GM23338 (cell line): ENCODE measurements around the gene DOCK4. TPM values are rescaled to one million over a fixed set of nuclear protein-coding genes. Genes with fewer than 3 reads are reported as not detected.

Source experiments
- ATAC-seq: fragments of 200-7000 bp; cut with Tn5 transposase; 3 replicates; pipeline ENCODE4 v1.9.1; 2020
- DNase-seq: peaks from one replicate; pipeline ENCODE4 v3.0.0-alpha.2; 2015; ENCODE audit warnings: low spot score
- H2AFZ ChIP-seq: fragments of 200-600 bp; sonication (generic); 2 replicates; pipeline ENCODE4 v1.8.0; 2016; ENCODE audit warnings: antibody characterized with exemption, mild to moderate bottlenecking, moderate library complexity
- H3F3A ChIP-seq: fragments of 200-600 bp; sonication (generic); replicated peaks from 2 replicates; pipeline ENCODE4 v1.8.0; 2017; ENCODE audit warnings: antibody characterized with exemption, mixed run types, low read depth
- H3K27ac ChIP-seq: fragments of 200-600 bp; sonication (generic); 2 replicates; pipeline ENCODE4 v1.6.1; 2016; ENCODE audit warnings: low read depth
- H3K27me3 ChIP-seq: fragments of 200-600 bp; sonication (generic); 2 replicates; pipeline ENCODE4 v1.8.0; 2016; ENCODE audit warnings: mild to moderate bottlenecking, mixed run types, moderate library complexity; ENCODE audit not compliant: insufficient read depth
- H3K36me3 ChIP-seq: fragments of 200-600 bp; sonication (generic); 2 replicates; pipeline ENCODE4 v1.8.0; 2016; ENCODE audit warnings: mild to moderate bottlenecking; ENCODE audit not compliant: insufficient read depth
- H3K4me1 ChIP-seq: fragments of 200-600 bp; sonication (generic); 2 replicates; pipeline ENCODE4 v1.8.0; 2016; ENCODE audit warnings: mild to moderate bottlenecking, moderate library complexity; ENCODE audit not compliant: insufficient read depth
- H3K4me2 ChIP-seq: fragments of 200-600 bp; sonication (generic); 2 replicates; pipeline ENCODE4 v1.7.1; 2017; ENCODE audit warnings: mixed run types
- H3K4me3 ChIP-seq: fragments of 200-600 bp; sonication (generic); 2 replicates; pipeline ENCODE4 v1.6.1; 2016; ENCODE audit warnings: mixed run types
- H3K79me2 ChIP-seq: fragments of 200-600 bp; sonication (generic); replicated peaks from 2 replicates; pipeline ENCODE4 v1.8.0; 2017; ENCODE audit warnings: mild to moderate bottlenecking; ENCODE audit not compliant: insufficient read depth
- H3K9me2 ChIP-seq: fragments of 200-600 bp; sonication (generic); 2 replicates; pipeline ENCODE4 v1.8.0; 2017; ENCODE audit not compliant: insufficient read depth
- H4K20me1 ChIP-seq: fragments of 200-600 bp; sonication (generic); replicated peaks from 2 replicates; pipeline ENCODE4 v1.8.0; 2017; ENCODE audit warnings: mild to moderate bottlenecking; ENCODE audit not compliant: insufficient read depth
- H3K27ac Mint-ChIP-seq: 2 replicates; pipeline ENCODE4 v1.8.0; 2020; ENCODE audit warnings: inconsistent platforms, mild to moderate bottlenecking, moderate library complexity, mixed read lengths
- H3K27me3 Mint-ChIP-seq: 3 replicates; pipeline ENCODE4 v1.8.0; 2022; ENCODE audit warnings: low read depth, mild to moderate bottlenecking, moderate library complexity, mixed read lengths, inconsistent platforms; ENCODE audit not compliant: insufficient read depth, poor library complexity
- H3K36me3 Mint-ChIP-seq: 3 replicates; pipeline ENCODE4 v1.8.0; 2021; ENCODE audit warnings: low read depth, mild to moderate bottlenecking, inconsistent platforms, moderate library complexity, mixed read lengths
- H3K4me1 Mint-ChIP-seq: 3 replicates; pipeline ENCODE4 v1.8.0; 2020; ENCODE audit warnings: mild to moderate bottlenecking, inconsistent platforms, mixed read lengths
- H3K4me3 Mint-ChIP-seq: 3 replicates; pipeline ENCODE4 v1.8.0; 2021; ENCODE audit warnings: moderate library complexity, mild to moderate bottlenecking, inconsistent platforms, mixed read lengths
- H3K9me3 Mint-ChIP-seq: 3 replicates; pipeline ENCODE4 v1.8.0; 2020; ENCODE audit warnings: moderate library complexity, mild to moderate bottlenecking, inconsistent platforms, mixed read lengths
- CTCF ChIP-seq, 2 experiments: fragments of 200-600 bp in 1 of 2; sonication (generic) in 1 of 2; conservative IDR thresholded peaks; 2 replicates each; pipeline versions ENCODE4 v1.5.1 to v1.6.1; 2016 to 2017; ENCODE audit warnings: antibody characterized with exemption in 2 of 2, low read depth in 2 of 2, mild to moderate bottlenecking in 2 of 2, moderate library complexity in 1 of 2
- ETS1 ChIP-seq: IDR thresholded peaks from 2 replicates; pipeline ENCODE4 v1.6.1; 2016; ENCODE audit warnings: antibody characterized with exemption
- EZH2 ChIP-seq: fragments of 200-600 bp; sonication (generic); IDR thresholded peaks from one replicate; pipeline ENCODE4 v1.8.0; 2017; ENCODE audit warnings: antibody characterized with exemption, mild to moderate bottlenecking, low read depth; ENCODE audit not compliant: unreplicated experiment
- EZH2phosphoT487 ChIP-seq: fragments of 200-600 bp; sonication (generic); IDR thresholded peaks from one replicate; pipeline ENCODE4 v1.8.1; 2018; ENCODE audit warnings: antibody characterized with exemption; ENCODE audit not compliant: unreplicated experiment
- JUNB ChIP-seq: IDR thresholded peaks from one replicate; pipeline ENCODE4 v1.6.1; 2016; ENCODE audit warnings: antibody characterized with exemption; ENCODE audit not compliant: unreplicated experiment
- NANOG ChIP-seq: IDR thresholded peaks from 2 replicates; pipeline ENCODE4 v1.6.1; 2016; ENCODE audit warnings: antibody characterized with exemption, borderline replicate concordance
- POLR2AphosphoS5 ChIP-seq: IDR thresholded peaks from 2 replicates; pipeline ENCODE4 v1.6.1; 2016; ENCODE audit warnings: antibody characterized with exemption, low read depth
- REST ChIP-seq: IDR thresholded peaks from one replicate; pipeline ENCODE4 v1.6.1; 2018; ENCODE audit warnings: antibody characterized with exemption; ENCODE audit not compliant: unreplicated experiment
- ZNF114 ChIP-seq: fragments of 250-450 bp; sonication (Bioruptor Pico); IDR thresholded peaks from 2 replicates; pipeline ENCODE4 v1.5.0; 2020; ENCODE audit warnings: mild to moderate bottlenecking, moderate library complexity
- ZNF331 ChIP-seq: fragments of 250-450 bp; sonication (Bioruptor Pico); IDR thresholded peaks from 2 replicates; pipeline ENCODE4 v1.5.0; 2020; ENCODE audit warnings: low read depth, mild to moderate bottlenecking, moderate library complexity
- polyA plus RNA-seq: library from polyadenylated mRNA; unstranded; fragments of >200 nt; fragmentation: Nextera tagmentation; extraction: Ambion mirVana; gene quantifications from 2 replicates; pipeline ENCODE4 v1.2.1, GENCODE V29; 2016
- total RNA-seq: library from RNA; depleted of rRNA; stranded (reverse); fragments of >200 nt; shearing (Covaris generic); gene quantifications from 2 replicates; pipeline ENCODE4 v1.2.3, GENCODE V29; 2014

The DOCK4 gene
- total and polyA plus RNA-seq, 2 experiments from 2014 or later, result 6.3 to 33.8 TPM

GRCh38 chr7:112138325-112138852 is 67.8 kb downstream of the DOCK4 start:
- Histone ChIP-seq H3K4me2 (no peak overlapping the region), H3F3A (no peaks in the 10 kb centered on the region), H2AFZ (no peak overlapping the region), H4K20me1 (no peaks in the 10 kb centered on the region), H3K9me2 (no peaks in the 10 kb centered on the region), H3K27ac (no peak overlapping the region), H3K4me1 (peaks cover 49% of the 10 kb centered on the region), H3K4me3 (no peak overlapping the region), H3K27me3 (no peaks in the 10 kb centered on the region), H3K36me3 (no peaks in the 10 kb centered on the region), H3K79me2 (peaks cover 78% of the 10 kb centered on the region)
- no peak for TF ChIP-seq EZH2phosphoT487
- TF ChIP-seq REST, result no peak
- TF ChIP-seq CTCF (conservative IDR thresholded peaks at IDR 0.05; ENCODE audit: low read depth in 2 of 2), result no peak
- Mint-ChIP-seq H3K36me3 (no peaks in the 10 kb centered on the region), H3K9me3 (no peaks in the 10 kb centered on the region), H3K4me1 (peaks cover 44% of the 10 kb centered on the region), H3K27ac (no peak overlapping the region), H3K27me3 (no peaks in the 10 kb centered on the region), H3K4me3 (no peak overlapping the region)
- ATAC-seq (no peak), DNase-seq (no peak)

GRCh38 chr7:112137141-112138101 is 68.8 kb downstream of the DOCK4 start:
- H3K27me3 Mint-ChIP-seq, result no peaks in the 10 kb centered on the region
- H3K9me2 ChIP-seq, result no peaks in the 10 kb centered on the region
- no peak for TF ChIP-seq EZH2
- no peak for TF ChIP-seq JUNB
- no peak for TF ChIP-seq EZH2phosphoT487
- no peak for TF ChIP-seq POLR2AphosphoS5
- no peak for TF ChIP-seq NANOG
- no peak for TF ChIP-seq REST
- TF ChIP-seq ZNF331 (CRISPR knock-in tag), result no peak
- no peak for TF ChIP-seq ZNF114 (CRISPR knock-in tag)
- no peak for TF ChIP-seq ETS1
- H3K9me3 Mint-ChIP-seq, result no peaks in the 10 kb centered on the region
- H3K27ac Mint-ChIP-seq, result no peak overlapping the region
- H4K20me1 ChIP-seq, result no peaks in the 10 kb centered on the region
- peaks cover 48% of the 10 kb centered on the region for H3K4me1 Mint-ChIP-seq
- peak; percentile 52 for DNase-seq
- no peaks in the 10 kb centered on the region for H3F3A ChIP-seq
- ATAC-seq, result peak; percentile 91
- H3K36me3 Mint-ChIP-seq, result no peaks in the 10 kb centered on the region
- H3K79me2 ChIP-seq, result peaks cover 75% of the 10 kb centered on the region
- no peaks in the 10 kb centered on the region for H3K36me3 ChIP-seq
- no peak overlapping the region for H3K4me3 Mint-ChIP-seq
- H3K4me3 ChIP-seq, result no peak overlapping the region
- no peak overlapping the region for H3K4me2 ChIP-seq
- no peak overlapping the region for H2AFZ ChIP-seq
- no peak overlapping the region for H3K27ac ChIP-seq
- no peaks in the 10 kb centered on the region for H3K27me3 ChIP-seq
- peaks cover 52% of the 10 kb centered on the region for H3K4me1 ChIP-seq
